PC-9 (cell line): ENCODE measurements around the gene TMOD2.

ENCODE experiments used
- EZH2 ChIP-seq: fragments of 200-600 bp; sonication (generic); IDR thresholded peaks from 2 replicates; pipeline ENCODE4 v1.8.0; 2017; ENCODE audit warnings: antibody characterized with exemption, low read depth
- TF ChIP-seq, protein P1 (sequence below): fragments of 200-600 bp; sonication (generic); conservative IDR thresholded peaks from 2 replicates; pipeline ENCODE4 v1.6.1; 2017; ENCODE audit warnings: mixed run types, antibody characterized with exemption, mild to moderate bottlenecking, moderate library complexity

DNA sequence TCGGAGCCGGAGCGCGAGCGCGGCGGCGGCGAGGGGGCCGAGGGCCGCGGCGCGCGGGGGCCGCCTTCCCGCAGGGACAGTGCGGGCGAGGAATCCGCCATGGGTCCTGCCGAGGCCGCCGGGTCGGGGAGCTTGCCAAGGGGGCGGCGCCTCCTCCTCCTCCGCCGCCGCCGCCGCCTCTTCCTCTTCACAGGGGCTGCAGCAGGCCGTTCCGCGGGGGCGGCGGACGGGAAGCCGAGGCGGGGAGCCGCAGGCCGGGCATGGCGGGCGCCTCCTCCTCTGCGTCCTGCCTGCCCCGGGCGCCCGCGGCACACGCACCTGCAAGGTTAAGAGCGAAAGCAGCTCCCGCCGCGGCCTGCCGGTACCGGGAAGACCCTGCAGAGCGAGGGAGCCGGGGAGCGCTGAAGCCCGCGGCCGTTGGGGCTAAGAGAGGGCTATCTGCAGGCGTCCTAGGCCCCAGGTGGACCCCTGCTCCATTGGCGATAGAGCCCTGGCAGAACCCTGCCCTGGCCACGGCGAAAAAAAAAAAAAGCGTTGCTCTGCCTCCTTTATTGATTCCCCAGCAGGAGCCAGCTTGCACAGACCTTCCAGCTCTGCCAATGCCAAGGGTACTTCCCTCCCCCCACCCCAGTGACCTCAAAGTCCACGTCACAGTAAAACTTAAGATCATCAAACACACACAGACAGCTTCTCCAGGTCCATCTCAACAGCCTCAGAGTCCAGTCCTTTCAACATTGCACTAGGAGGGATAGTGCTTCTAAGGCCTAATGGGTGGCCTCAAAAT lies 13.7 kb upstream of the TMOD2 start, which contains the start of gene LYSMD2:
- TF ChIP-seq, protein P1, sequence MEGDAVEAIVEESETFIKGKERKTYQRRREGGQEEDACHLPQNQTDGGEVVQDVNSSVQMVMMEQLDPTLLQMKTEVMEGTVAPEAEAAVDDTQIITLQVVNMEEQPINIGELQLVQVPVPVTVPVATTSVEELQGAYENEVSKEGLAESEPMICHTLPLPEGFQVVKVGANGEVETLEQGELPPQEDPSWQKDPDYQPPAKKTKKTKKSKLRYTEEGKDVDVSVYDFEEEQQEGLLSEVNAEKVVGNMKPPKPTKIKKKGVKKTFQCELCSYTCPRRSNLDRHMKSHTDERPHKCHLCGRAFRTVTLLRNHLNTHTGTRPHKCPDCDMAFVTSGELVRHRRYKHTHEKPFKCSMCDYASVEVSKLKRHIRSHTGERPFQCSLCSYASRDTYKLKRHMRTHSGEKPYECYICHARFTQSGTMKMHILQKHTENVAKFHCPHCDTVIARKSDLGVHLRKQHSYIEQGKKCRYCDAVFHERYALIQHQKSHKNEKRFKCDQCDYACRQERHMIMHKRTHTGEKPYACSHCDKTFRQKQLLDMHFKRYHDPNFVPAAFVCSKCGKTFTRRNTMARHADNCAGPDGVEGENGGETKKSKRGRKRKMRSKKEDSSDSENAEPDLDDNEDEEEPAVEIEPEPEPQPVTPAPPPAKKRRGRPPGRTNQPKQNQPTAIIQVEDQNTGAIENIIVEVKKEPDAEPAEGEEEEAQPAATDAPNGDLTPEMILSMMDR, result no peak
- no peak for TF ChIP-seq EZH2
